K562 treated with DMSO at 1 percent for 48 hours (cell line): ENCODE data around the gene CLEC18B. TPM values are rescaled to one million over a fixed set of nuclear protein-coding genes. Genes with fewer than 3 reads are reported as not detected.

Experiments
- total RNA-seq: library from RNA; unstranded; fragments of 300-600 nt; gene quantifications from 2 replicates; pipeline ENCODE4 v1.2.3, GENCODE V29; 2022; ENCODE audit warnings: low replicate concordance; ENCODE audit errors: extremely low read depth

Gene CLEC18B
- not detected in 2 replicates for total RNA-seq

DNA sequence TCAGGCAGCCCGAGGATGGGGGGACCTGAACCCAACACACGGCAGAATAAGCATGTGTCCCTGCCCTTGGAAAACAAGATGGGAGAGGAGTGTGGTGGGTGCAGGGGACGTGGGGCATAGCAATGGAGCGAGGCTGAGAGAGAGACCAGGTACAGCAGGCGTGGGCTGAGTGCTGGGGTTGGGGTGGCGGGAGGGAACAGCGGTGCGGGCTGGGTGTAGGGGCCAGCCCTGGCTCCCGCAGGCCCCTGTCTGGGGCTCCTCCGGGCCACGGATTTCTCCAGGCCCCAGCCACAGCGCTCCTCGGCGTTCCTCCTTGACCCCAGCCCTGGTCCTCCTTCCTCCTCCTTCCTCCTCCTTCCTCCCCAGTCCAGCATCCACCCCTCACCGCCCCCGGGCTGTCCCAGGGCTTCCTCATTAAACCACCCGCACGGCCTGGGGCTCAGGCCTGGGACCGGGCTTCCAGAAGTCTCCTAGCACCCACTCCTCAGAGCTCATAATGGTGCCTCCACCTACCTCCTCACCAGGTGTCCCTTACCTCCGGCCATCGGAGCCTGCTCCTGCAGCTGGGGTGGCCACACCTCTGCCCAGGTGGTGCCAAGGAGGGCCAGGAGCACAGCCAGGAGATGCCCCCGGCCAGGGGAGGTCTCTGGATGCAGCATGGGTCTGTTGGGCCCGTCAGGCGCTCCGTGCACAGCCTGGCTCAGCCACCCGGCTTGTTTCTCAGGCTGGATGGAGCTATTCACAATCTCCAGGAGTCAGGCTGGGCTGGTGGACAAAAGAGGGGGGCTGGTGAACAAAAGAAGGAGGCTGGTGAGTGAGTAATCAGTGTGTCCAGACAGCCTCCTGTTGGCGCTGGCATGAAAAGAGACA, at the start of gene CLEC18B:
Gene CLEC18B (minus strand): TSS at position 867 of the 870 bp plus-strand sequence. CDS start 208 bp downstream, at position 659.

Other genes with a start within 250 kb of the CLEC18B start
- gene PSMD7, start 124.7 kb downstream of the CLEC18B start, total RNA-seq, result not detected in 2 replicates
- not detected in 2 replicates for gene NPIPB15, start 45.2 kb downstream of the CLEC18B start, total RNA-seq
- not detected in 2 replicates for gene GLG1, start 185.6 kb upstream of the CLEC18B start, total RNA-seq
- gene RFWD3, start 245.4 kb upstream of the CLEC18B start, total RNA-seq, result not detected in 2 replicates